Erythroblast (primary cell): Measurements from ENCODE around the gene PSMA4.
A peak's percentile ranks its signal among the peaks of the same experiment; 100 is the strongest.

Experiments used
- DNase-seq, 2 experiments: peaks; one replicate each; lab custom pipeline; 2025; lab: John Stamatoyannopoulos, UW
- GATA1 ChIP-seq: IDR thresholded peaks from 2 replicates; pipeline ENCODE4 v1.6.1; 2011; ENCODE audit warnings: low read depth, mild to moderate bottlenecking, control low read depth, low read length, moderate library complexity
- POLR2A ChIP-seq: IDR thresholded peaks from 2 replicates; pipeline ENCODE4 v1.6.1; 2011; ENCODE audit warnings: mild to moderate bottlenecking, low read length

Gene PSMA4

DNA sequence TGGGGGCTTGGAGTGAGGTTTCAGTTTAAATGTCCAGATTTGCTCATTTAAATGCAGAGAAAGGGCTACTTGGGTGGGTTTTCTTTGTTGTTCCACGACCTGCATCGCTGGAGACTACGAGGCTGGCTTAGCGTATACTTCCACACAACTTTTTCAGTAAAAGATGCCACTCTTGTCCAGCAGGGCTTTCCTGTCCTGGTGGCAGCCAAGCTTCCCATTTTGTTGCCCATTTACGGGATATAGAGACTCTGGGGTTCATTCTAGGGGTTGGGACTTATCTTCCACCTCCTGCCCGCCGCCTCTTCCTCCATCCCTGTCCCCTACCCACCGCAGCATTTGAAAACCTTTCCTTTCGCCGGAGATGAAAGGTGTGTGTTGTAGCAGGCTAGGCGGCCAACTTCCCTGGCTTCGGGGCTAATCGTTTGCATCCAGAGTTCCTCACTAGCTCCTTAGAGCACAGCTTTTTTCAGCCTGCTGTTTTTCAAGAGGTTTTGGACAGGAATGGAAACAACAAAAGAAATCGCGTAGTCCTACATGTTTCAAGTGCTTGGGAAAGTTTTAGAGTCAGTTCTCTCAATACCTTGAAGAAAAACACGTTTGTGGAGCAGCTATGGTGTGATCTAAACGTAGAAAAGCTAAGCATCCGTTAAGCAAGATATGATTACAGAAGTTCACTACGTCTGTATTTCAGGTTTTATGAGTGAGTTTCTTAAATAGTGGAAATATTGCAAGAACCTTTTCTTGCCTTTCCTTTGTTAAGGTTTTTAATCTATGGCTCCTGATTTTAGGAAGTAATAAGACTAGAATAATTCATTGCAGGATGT is 25.9 kb downstream of the PSMA4 start:
- TF ChIP-seq POLR2A (no peak), GATA1 (no peak)
- DNase-seq: no peak

DNA sequence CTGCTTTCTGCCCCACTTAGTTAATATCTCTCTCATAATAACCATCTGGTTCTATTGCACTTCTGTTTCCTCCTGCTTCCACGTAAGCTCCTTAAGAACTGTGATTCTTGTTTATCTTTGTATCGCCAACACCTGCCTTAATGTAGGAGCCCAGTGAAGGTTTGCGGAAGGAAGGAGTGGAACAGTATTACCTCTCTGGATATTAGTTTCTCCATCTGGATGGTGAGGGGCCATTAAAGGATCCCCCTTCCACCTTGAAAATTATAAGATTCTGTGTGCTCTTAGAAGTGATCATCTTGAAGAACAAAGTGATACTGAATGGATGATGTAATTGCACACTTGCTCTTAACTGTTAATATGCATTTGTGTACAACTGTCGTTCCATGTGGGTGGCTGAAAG is 27.3 kb downstream of the PSMA4 start:
- DNase-seq: no peak
- TF ChIP-seq POLR2A (no peak), GATA1 (no peak)

DNA sequence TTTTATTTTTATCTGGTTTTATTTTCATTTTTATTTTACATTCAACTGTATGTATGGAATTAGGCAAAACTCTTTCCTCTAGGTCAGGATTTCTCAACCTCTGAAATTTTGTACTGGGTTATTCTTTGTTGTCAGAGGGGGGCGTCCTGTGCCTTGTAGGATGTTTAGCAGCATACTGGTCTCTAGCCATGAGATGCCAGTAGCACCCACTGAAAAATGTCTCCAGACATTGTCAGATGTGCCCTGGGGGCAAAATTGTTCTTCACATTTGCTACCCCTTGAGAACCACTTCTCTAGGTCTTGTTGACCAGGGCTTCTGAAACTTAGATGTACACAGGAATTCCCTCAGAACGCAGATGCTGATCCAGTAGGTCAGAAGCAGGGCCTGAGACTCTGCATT is 30.5 kb downstream of the PSMA4 start:
- TF ChIP-seq POLR2A (no peak), GATA1 (no peak)
- DNase-seq: no peak

DNA sequence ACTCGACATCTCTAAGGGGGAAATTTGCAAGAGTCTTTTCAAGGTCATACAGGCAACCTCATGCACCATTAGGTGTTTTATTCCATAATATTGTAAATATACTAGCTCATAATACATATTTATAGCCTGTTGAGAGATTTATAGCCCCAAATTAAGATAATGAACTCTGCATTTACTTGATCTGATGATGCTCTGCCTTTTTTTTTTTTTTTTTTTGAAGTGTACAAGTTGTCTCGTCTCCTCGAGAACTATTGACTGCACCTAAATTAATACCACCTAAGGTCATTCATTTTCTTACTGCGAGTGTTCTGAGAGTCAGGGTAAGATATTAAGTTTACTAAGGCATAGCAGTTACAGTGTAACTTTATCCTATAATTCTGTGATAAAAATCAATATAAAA is 31.1 kb downstream of the PSMA4 start:
- TF ChIP-seq GATA1 (no peak), POLR2A (no peak)
- DNase-seq: no peak

DNA sequence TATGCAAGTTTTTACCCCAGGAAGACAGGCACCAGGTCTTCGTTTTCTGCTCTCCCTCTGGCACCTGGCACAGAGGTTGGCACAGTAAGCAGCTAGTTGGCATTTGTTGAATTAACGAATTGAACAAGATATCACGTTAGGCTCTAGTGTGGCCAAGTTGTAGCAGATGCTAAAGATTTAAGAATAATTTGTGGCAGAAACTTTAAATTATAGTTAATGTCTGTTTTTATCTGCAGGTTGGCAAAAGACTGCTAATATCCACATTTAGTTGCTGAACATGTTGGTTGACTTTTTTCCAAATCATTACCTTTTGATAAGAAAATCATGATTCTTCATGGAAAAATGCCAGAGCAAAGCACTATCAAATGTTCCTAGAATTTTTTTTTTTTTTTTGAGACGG is 33.2 kb downstream of the PSMA4 start:
- TF ChIP-seq POLR2A (no peak), GATA1 (no peak)
- DNase-seq: no peak

DNA sequence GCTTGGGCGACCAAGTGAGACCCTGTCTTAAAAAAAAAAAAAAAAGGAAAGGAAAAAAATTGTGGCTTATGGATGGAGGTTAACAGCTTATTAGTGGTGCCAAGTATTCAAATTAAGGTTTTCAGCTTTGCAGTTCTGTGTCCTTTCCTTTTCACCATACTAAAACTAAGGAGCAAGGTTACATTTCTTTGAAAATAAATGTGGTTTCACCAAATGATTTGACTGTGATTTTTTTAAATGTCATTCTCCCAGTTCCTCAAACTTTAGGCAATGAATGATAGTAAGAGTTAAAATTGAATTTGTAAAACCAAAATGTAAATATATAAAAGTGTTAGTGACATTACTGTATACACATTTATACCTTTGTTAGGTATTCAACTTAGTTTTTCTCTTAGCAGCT is 34.7 kb downstream of the PSMA4 start:
- TF ChIP-seq GATA1: no peak
- no peak for TF ChIP-seq POLR2A
- DNase-seq: no peak

DNA sequence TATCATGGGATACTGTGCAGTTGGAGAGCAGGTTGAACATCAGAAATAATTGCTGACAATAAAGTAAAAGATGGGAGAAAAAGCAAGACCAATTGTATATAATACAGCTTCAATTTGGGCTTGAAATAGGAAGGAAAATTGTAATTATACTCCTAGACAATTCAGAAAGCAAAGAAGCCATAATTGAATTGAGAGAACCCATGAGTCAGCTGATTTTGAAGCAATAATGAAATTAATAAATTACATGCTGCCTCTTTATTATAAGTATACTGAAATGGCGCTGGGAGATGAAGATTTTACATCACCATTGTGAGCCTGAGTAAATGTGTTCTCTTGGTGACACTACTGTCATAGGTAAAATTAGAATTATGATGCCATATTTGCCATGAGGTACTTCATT is 57.3 kb downstream of the PSMA4 start:
- no peak for DNase-seq
- no peak for TF ChIP-seq GATA1
- no peak for TF ChIP-seq POLR2A

DNA sequence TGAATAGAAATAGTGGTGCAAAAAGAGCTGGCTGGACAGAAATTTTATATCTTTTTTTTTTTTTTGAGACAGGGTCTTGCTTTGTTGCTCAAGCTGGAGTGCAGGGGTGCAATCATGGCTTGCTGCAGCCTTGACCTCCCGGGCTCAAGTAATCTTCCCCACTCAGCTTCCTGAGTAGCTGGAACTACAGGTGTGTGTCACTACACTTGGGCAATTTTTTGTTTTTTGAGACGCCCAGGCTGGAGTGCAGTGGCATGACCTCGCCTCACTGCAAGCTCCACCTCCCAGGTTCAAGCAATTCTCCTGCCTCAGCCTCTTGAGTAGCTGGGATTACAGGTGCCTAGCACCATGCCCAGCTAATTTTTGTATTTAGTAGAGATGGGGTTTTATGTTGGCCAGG is 58.1 kb downstream of the PSMA4 start:
- DNase-seq: no peak
- TF ChIP-seq POLR2A: no peak
- no peak for TF ChIP-seq GATA1

DNA sequence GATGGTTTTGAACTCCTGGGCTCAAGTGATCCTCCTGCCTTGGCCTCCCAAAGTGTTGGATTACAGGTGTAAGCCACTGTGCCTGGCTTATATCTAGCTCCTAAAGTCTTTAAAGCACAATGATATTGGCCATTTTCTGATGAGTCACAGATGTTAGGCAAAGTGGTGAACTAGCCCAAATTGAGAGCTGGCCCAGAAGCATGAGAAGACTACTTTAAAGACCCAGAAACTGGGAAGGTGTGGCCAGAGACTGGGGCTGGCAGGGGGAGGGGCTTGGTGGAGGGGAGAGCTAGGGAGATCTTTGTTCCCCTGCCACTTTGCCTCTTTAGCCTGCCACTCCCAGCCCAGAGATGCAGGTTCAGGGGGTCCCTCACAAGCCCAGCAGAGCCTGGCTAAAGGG is 58.9 kb downstream of the PSMA4 start:
- no peak for TF ChIP-seq POLR2A
- TF ChIP-seq GATA1: no peak
- DNase-seq: peak in 1 of 2 experiments; percentile 16
